Erythroblast (primary cell): ENCODE measurements around the gene SIL1.
"Not testable (repeated sequence)": the region's sequence is repeated elsewhere in the genome, so short reads cannot be mapped to it uniquely, and the experiment has no call there.

Source experiments
- DNase-seq, 2 experiments: peaks; one replicate each; lab custom pipeline; 2025; lab: John Stamatoyannopoulos, UW
- GATA1 ChIP-seq: IDR thresholded peaks from 2 replicates; pipeline ENCODE4 v1.6.1; 2011; ENCODE audit warnings: low read depth, mild to moderate bottlenecking, control low read depth, low read length, moderate library complexity
- POLR2A ChIP-seq: IDR thresholded peaks from 2 replicates; pipeline ENCODE4 v1.6.1; 2011; ENCODE audit warnings: mild to moderate bottlenecking, low read length

SIL1 gene

GRCh38 chr5:139197710-139198669 is at the start of gene SIL1:
Gene SIL1 (minus strand): TSS chr5:139198368. CDS start chr5:139127843, 70,525 bp downstream.
- peak; percentile 97 to 98 for DNase-seq
- TF ChIP-seq GATA1 (no peak), POLR2A (peak; percentile 96)

GRCh38 chr5:139246394-139246793 is 48.2 kb upstream of the SIL1 start:
- TF ChIP-seq POLR2A (no peak), GATA1 (no peak)
- no peak for DNase-seq

DNA sequence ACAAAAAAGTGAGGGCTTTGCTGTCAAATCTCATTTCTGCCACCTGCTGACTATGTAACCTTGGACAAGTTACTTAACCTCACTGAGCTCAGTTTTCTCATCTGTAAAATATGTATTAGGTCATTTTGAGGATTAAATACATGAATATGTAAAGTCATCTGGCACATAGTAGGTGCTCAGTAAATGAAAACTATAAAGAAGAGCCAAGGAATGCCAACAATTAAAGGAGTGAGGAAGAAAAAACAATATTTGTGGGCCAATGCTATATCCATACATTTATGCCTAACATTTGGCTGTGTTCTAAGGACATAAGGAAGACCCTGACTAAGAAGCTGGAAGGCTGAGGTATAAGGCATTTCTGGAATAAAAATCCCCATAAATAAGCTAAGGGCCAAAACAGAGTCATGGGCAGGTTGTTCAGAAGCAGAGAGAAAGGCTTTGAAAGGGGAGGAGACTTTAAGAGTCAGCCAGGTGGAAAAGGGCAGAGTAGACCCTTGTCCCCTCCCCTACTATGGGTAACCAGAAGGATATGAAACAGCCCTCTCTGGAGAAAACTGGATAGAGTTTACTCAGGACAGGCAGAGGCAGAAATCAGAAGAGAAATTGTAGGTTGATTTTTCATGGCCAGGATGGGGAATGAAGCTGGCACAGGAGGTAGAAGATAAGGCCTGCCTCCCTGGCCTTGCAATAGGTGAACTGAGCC is 47.6 kb upstream of the SIL1 start:
- DNase-seq = no peak
- TF ChIP-seq GATA1 = no peak
- no peak for TF ChIP-seq POLR2A

DNA sequence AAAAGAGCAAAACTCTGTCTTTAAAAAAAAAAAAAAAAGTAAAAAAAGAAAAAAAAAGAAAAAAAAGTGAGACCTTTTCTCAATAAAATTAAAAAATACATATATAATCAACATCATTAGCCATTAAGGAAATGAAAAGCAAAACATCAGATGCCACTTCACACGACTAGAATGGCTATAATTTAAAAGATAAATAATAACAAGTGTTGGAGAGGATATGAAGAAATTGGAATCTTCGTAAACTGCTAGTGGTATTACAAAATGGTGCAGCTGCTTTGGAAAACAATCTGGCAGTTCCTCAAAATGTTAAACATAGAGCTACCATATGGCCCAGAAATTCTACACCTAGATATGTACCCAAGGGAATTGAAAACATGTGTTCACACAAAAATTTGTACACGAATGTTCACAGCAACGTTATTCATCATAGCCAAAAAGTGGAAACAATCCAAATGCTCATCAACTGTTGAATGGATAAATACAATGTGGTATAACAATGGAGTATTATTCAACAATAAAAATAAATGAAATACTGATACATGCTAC is 45.3 kb upstream of the SIL1 start:
- DNase-seq = no peak
- no peak for TF ChIP-seq POLR2A

- no peak for DNase-seq
- no peak for TF ChIP-seq POLR2A
- no peak for TF ChIP-seq GATA1
These were observed 43.0 kb upstream of the SIL1 start for GRCh38 chr5:139241139-139241538.

DNA sequence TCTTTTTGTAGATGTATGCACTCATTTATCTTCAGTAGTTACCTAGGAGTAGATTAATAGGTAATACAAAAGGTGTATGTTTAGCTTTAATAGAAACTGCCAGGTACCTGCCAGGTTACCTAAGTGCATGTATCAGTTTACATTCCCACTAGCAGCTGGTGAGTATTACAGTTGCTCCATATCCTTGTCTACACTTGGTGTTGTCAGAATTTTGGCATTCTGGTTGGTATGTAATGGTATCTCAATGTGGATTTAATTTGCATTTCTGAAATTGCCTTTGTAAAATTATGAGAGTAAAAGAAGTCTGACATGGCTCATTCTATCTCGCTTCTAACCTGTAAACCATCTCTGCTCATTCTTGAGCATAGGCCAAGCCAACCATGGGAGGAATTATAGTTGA is 38.3 kb upstream of the SIL1 start:
- no peak for TF ChIP-seq GATA1
- no peak for TF ChIP-seq POLR2A
- no peak for DNase-seq

GRCh38 chr5:139232147-139232724 is 34.1 kb upstream of the SIL1 start:
- DNase-seq = peak; percentile 28 to 79
- TF ChIP-seq GATA1 (peak; percentile 50), POLR2A (no peak)

GRCh38 chr5:139228201-139228803 is 30.1 kb upstream of the SIL1 start:
- DNase-seq = no peak
- TF ChIP-seq POLR2A (no peak), GATA1 (no peak)

GRCh38 chr5:139226131-139226530 is 28.0 kb upstream of the SIL1 start:
- DNase-seq = no peak
- TF ChIP-seq POLR2A = no peak
- no peak for TF ChIP-seq GATA1

- TF ChIP-seq GATA1 = no peak
- TF ChIP-seq POLR2A = no peak
- DNase-seq = no peak
These were observed 25.3 kb upstream of the SIL1 start for GRCh38 chr5:139223481-139223880.

- no peak for TF ChIP-seq GATA1
- TF ChIP-seq POLR2A = no peak
- no peak for DNase-seq
These were observed 24.2 kb upstream of the SIL1 start for GRCh38 chr5:139222346-139222745.

GRCh38 chr5:139218038-139218437 is 19.9 kb upstream of the SIL1 start:
- not testable (repeated sequence) for DNase-seq

- TF ChIP-seq POLR2A = no peak
- no peak for TF ChIP-seq GATA1
- no peak for DNase-seq
These were observed 17.2 kb upstream of the SIL1 start for GRCh38 chr5:139215107-139215975.
